Neural cell (in vitro differentiated cells): ENCODE results near the gene KCNK18.

Experiments
- EZH2 ChIP-seq: fragments of 200-600, 300-800 bp; shearing (Covaris generic), sonication (generic); IDR thresholded peaks from 2 replicates; pipeline ENCODE4 v1.6.1; 2014; ENCODE audit warnings: antibody characterized with exemption, low read length, borderline replicate concordance, mild to moderate bottlenecking; ENCODE audit not compliant: insufficient read depth, poor library complexity, severe bottlenecking
- RAD21 ChIP-seq: fragments of 450-650 bp; conservative IDR thresholded peaks from 2 replicates; pipeline ENCODE4 v1.6.1; 2014; ENCODE audit warnings: antibody characterized with exemption, mild to moderate bottlenecking, moderate library complexity
- TF ChIP-seq, protein P1 (sequence below): fragments of 450-650 bp; IDR thresholded peaks from 2 replicates; pipeline ENCODE4 v1.5.1; 2014; ENCODE audit warnings: antibody characterized with exemption, mild to moderate bottlenecking, moderate library complexity; ENCODE audit not compliant: poor library complexity, severe bottlenecking

GRCh38 chr10:117254774-117255735, 57.8 kb downstream of the KCNK18 start:
- TF ChIP-seq EZH2 (no peak), RAD21 (no peak)
- TF ChIP-seq, protein P1, sequence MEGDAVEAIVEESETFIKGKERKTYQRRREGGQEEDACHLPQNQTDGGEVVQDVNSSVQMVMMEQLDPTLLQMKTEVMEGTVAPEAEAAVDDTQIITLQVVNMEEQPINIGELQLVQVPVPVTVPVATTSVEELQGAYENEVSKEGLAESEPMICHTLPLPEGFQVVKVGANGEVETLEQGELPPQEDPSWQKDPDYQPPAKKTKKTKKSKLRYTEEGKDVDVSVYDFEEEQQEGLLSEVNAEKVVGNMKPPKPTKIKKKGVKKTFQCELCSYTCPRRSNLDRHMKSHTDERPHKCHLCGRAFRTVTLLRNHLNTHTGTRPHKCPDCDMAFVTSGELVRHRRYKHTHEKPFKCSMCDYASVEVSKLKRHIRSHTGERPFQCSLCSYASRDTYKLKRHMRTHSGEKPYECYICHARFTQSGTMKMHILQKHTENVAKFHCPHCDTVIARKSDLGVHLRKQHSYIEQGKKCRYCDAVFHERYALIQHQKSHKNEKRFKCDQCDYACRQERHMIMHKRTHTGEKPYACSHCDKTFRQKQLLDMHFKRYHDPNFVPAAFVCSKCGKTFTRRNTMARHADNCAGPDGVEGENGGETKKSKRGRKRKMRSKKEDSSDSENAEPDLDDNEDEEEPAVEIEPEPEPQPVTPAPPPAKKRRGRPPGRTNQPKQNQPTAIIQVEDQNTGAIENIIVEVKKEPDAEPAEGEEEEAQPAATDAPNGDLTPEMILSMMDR = no peak
